HCT116 (cell line): ENCODE measurements around the gene IL1RAPL1. TPM values are rescaled to one million over a fixed set of nuclear protein-coding genes. Genes with fewer than 3 reads are reported as not detected.

ENCODE experiments used
- ATAC-seq: fragments of 200-7000 bp; cut with Tn5 transposase; 2 replicates; pipeline ENCODE4 v1.9.1; 2020; ENCODE audit warnings: mild to moderate bottlenecking, moderate library complexity
- BruUV-seq: library from RNA; stranded (reverse); fragments of 400-500 nt; replicated peaks from 2 replicates; lab custom pipeline; 2021; lab: Mats Ljungman, UMichigan
- CTCF ChIA-PET: fragments of 300-600 bp; sonication (Branson Sonifier 250); formaldehyde crosslinking; loops from one replicate; lab custom pipeline; 2021; ENCODE audit warnings: antibody characterized with exemption; lab: Charles Lee
- POLR2A ChIA-PET: fragments of 300-600, 350-600 bp; sonication (Branson Sonifier 250); formaldehyde crosslinking; loops from one replicate; lab custom pipeline; 2021; ENCODE audit warnings: antibody characterized with exemption; lab: Charles Lee
- RAD21 ChIA-PET, 2 experiments: fragments of 300-600 bp; sonication (Branson Sonifier 250); formaldehyde crosslinking; loops; one replicate each; lab custom pipeline; 2023; ENCODE audit warnings: low total read pairs in 2 of 2; ENCODE audit not compliant: uncharacterized antibody in 2 of 2, unreplicated experiment in 2 of 2, low non-redundant PET in 1 of 2; lab: Charles Lee
- DNase-seq: peaks from one replicate; pipeline ENCODE4 v3.0.0-alpha.2; 2010; ENCODE audit warnings: low read depth, low spot score
- H2AFZ ChIP-seq: fragments of 200-600 bp; shearing (Covaris generic), sonication (generic); 2 replicates; pipeline ENCODE4 v1.6.1; 2017; ENCODE audit warnings: low read depth, mixed run types, mixed read lengths, antibody characterized with exemption, low read length; ENCODE audit not compliant: poor library complexity, severe bottlenecking
- H3K27ac ChIP-seq: 2 replicates; pipeline ENCODE4 v1.5.1; 2012; ENCODE audit warnings: low read depth, low read length
- H3K27me3 ChIP-seq: fragments of 200-600 bp; sonication (generic); 2 replicates; pipeline ENCODE4 v1.6.1; 2016; ENCODE audit warnings: mixed run types, low read length, mixed read lengths; ENCODE audit not compliant: insufficient read depth
- H3K36me3 ChIP-seq, 2 experiments: fragments of 200-500 bp in 1 of 2; fragments of 200-600 bp in 1 of 2; sonication (Bioruptor generic) in 1 of 2; sonication (generic) in 1 of 2; 2 replicates each; pipeline versions ENCODE4 v1.5.1 to v1.6.1; 2014 to 2016; ENCODE audit warnings: low read length in 2 of 2, inconsistent platforms in 1 of 2, mixed read lengths in 1 of 2, mixed run types in 1 of 2; ENCODE audit not compliant: insufficient read depth in 2 of 2, control insufficient read depth in 1 of 2
- H3K4me1 ChIP-seq, 2 experiments: fragments of 200-600 bp in 1 of 2; sonication (generic) in 1 of 2; 2 replicates each; pipeline versions ENCODE4 v1.5.1 to v1.6.1; 2012 to 2017; ENCODE audit warnings: low read length in 2 of 2, inconsistent platforms in 1 of 2, mild to moderate bottlenecking in 1 of 2, mixed read lengths in 1 of 2, mixed run types in 1 of 2, moderate library complexity in 1 of 2; ENCODE audit not compliant: insufficient read depth in 2 of 2, control insufficient read depth in 1 of 2
- H3K4me2 ChIP-seq: fragments of 200-600 bp; sonication (generic); 2 replicates; pipeline ENCODE4 v1.6.1; 2017; ENCODE audit warnings: mixed run types, low read length, mixed read lengths
- H3K4me3 ChIP-seq, 2 experiments: fragments of 200-600 bp in 1 of 2; sonication (generic) in 1 of 2; replicated peaks in 1 of 2; 2 replicates each; pipeline ENCODE4 v1.5.1; 2011 to 2016; ENCODE audit warnings: low read length in 2 of 2, control low read depth in 1 of 2, low read depth in 1 of 2, mild to moderate bottlenecking in 1 of 2, mixed read lengths in 1 of 2, mixed run types in 1 of 2
- H3K79me2 ChIP-seq: fragments of 200-600 bp; sonication (generic); 2 replicates; pipeline ENCODE4 v1.6.1; 2017; ENCODE audit warnings: mild to moderate bottlenecking, mixed run types, low read length, moderate library complexity, mixed read lengths; ENCODE audit not compliant: insufficient read depth
- H3K9ac ChIP-seq: fragments of 200-600 bp; sonication (generic); 2 replicates; pipeline ENCODE4 v1.6.1; 2016; ENCODE audit warnings: low read length, mixed read lengths
- H3K9me2 ChIP-seq: fragments of 200-600 bp; sonication (generic), shearing (Covaris generic); 2 replicates; pipeline ENCODE4 v1.6.1; 2017; ENCODE audit warnings: mixed run types, mild to moderate bottlenecking, moderate library complexity; ENCODE audit not compliant: insufficient read depth
- H3K9me3 ChIP-seq, 2 experiments: fragments of 200-500 bp in 1 of 2; fragments of 200-600 bp in 1 of 2; sonication (Bioruptor generic) in 1 of 2; sonication (generic) in 1 of 2; 2 replicates each; pipeline ENCODE4 v1.6.1; 2014 to 2017; ENCODE audit warnings: low read length in 2 of 2, mixed read lengths in 2 of 2, inconsistent platforms in 1 of 2, low read depth in 1 of 2, mild to moderate bottlenecking in 1 of 2, mixed run types in 1 of 2, moderate library complexity in 1 of 2; ENCODE audit not compliant: control insufficient read depth in 1 of 2, insufficient read depth in 1 of 2
- H4K20me1 ChIP-seq: fragments of 200-600 bp; sonication (generic), shearing (Covaris generic); 2 replicates; pipeline ENCODE4 v1.6.1; 2017; ENCODE audit warnings: mixed run types, mild to moderate bottlenecking, moderate library complexity; ENCODE audit not compliant: insufficient read depth
- CBX3 ChIP-seq: IDR thresholded peaks from 2 replicates; pipeline ENCODE4 v1.6.1; 2012; ENCODE audit warnings: low read depth
- CEBPB ChIP-seq: IDR thresholded peaks from 2 replicates; pipeline ENCODE4 v1.6.1; 2012; ENCODE audit warnings: low read depth
- EGR1 ChIP-seq: IDR thresholded peaks from 2 replicates; pipeline ENCODE4 v1.6.1; 2012; ENCODE audit warnings: low read depth
- EZH2 ChIP-seq: fragments of 200-600 bp; sonication (generic); IDR thresholded peaks from 2 replicates; pipeline ENCODE4 v1.6.1; 2017; ENCODE audit warnings: antibody characterized with exemption, mixed run types
- EZH2phosphoT487 ChIP-seq: fragments of 200-600 bp; IDR thresholded peaks from 2 replicates; pipeline ENCODE4 v1.6.1; 2018; ENCODE audit warnings: antibody characterized with exemption, borderline replicate concordance
- FOSL1 ChIP-seq: IDR thresholded peaks from 2 replicates; pipeline ENCODE4 v1.6.1; 2012; ENCODE audit warnings: low read depth
- POLR2AphosphoS5 ChIP-seq: IDR thresholded peaks from 2 replicates; pipeline ENCODE4 v1.6.1; 2011; ENCODE audit warnings: mild to moderate bottlenecking, low read depth, low read length, moderate library complexity
- RAD21 ChIP-seq: IDR thresholded peaks from 2 replicates; pipeline ENCODE4 v1.6.1; 2012; ENCODE audit warnings: low read depth, mild to moderate bottlenecking
- SP1 ChIP-seq: IDR thresholded peaks from 2 replicates; pipeline ENCODE4 v1.6.1; 2012; ENCODE audit warnings: low read depth
- YY1 ChIP-seq: IDR thresholded peaks from 2 replicates; pipeline ENCODE4 v1.6.1; 2011; ENCODE audit warnings: low read length, low read depth, moderate library complexity, mild to moderate bottlenecking; ENCODE audit not compliant: insufficient replicate concordance; ENCODE audit errors: extremely low read depth
- intact Hi-C: fragments of 100-400 bp; cut with micrococcal nuclease; formaldehyde crosslinking; loops from 2 replicates; pipeline ENCODE4 v1.10.0; 2022
- total RNA-seq: library from RNA; stranded (reverse); gene quantifications from one replicate; pipeline ENCODE4 v1.2.1, GENCODE V29; 2021; ENCODE audit not compliant: unreplicated experiment
- TF ChIP-seq, protein P1 (sequence below), 3 experiments: fragments of 200-600 bp in 1 of 3; sonication (generic) in 1 of 3; IDR thresholded peaks in 2 of 3; conservative IDR thresholded peaks in 1 of 3; 2 replicates each; pipeline ENCODE4 v1.5.1; 2012 to 2017; ENCODE audit warnings: low read depth in 2 of 3, low read length in 2 of 3, antibody characterized with exemption in 1 of 3, borderline replicate concordance in 1 of 3, control low read depth in 1 of 3, mild to moderate bottlenecking in 1 of 3, mixed read lengths in 1 of 3, mixed run types in 1 of 3, moderate library complexity in 1 of 3; ENCODE audit not compliant: insufficient read depth in 1 of 3
- TF ChIP-seq, protein P2 (sequence below): IDR thresholded peaks from 2 replicates; pipeline ENCODE4 v1.6.1; 2011; ENCODE audit warnings: mild to moderate bottlenecking, low read length, moderate library complexity; ENCODE audit not compliant: insufficient replicate concordance; ENCODE audit errors: extremely low read depth

IL1RAPL1 gene
- total RNA-seq, 1 experiment from 2014 or later = 2.8 TPM

DNA sequence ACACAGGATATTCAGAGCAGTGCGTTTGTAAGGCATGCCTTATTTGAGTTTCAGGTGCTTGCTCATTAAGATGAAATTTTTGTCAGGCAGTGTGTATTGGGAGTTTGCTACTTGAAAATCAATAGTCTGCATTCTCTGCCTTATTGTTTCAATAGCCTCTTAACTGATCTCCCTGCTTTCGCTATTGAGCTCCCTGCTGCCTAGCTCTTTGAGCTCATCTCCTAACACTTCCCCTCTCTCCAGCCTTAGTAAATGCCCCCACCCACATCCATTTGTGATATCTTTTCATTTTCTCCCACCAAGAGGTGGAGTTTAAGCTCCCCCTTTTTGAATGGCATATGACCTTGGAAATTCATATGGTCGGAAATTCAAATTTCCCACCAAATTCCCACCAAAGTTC lies 256.6 kb downstream of the IL1RAPL1 start:
- no peaks in the 10 kb centered on the region for H3K79me2 ChIP-seq
- H3K9me3 ChIP-seq = no peaks in the 10 kb centered on the region
- no peak for ATAC-seq

More for the DNA sequence above, 256.6 kb downstream of the IL1RAPL1 start:
- H3K4me3 ChIP-seq = no peak overlapping the region
- no peak for DNase-seq
- BruUV-seq = no TSS peak
- H3K27me3 ChIP-seq = no peaks in the 10 kb centered on the region
- no peak for TF ChIP-seq SP1
- no peak for TF ChIP-seq POLR2AphosphoS5
- TF ChIP-seq, protein P1, sequence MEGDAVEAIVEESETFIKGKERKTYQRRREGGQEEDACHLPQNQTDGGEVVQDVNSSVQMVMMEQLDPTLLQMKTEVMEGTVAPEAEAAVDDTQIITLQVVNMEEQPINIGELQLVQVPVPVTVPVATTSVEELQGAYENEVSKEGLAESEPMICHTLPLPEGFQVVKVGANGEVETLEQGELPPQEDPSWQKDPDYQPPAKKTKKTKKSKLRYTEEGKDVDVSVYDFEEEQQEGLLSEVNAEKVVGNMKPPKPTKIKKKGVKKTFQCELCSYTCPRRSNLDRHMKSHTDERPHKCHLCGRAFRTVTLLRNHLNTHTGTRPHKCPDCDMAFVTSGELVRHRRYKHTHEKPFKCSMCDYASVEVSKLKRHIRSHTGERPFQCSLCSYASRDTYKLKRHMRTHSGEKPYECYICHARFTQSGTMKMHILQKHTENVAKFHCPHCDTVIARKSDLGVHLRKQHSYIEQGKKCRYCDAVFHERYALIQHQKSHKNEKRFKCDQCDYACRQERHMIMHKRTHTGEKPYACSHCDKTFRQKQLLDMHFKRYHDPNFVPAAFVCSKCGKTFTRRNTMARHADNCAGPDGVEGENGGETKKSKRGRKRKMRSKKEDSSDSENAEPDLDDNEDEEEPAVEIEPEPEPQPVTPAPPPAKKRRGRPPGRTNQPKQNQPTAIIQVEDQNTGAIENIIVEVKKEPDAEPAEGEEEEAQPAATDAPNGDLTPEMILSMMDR (IDR thresholded peaks at IDR 0.05 in 2 of 3, conservative IDR thresholded peaks at IDR 0.05 in 1 of 3; ENCODE audit: borderline replicate concordance in 1 of 3, insufficient read depth in 1 of 3, low read depth in 2 of 3, low read length in 2 of 3) = no peak
- no peak for TF ChIP-seq CBX3
- no peak for TF ChIP-seq EZH2phosphoT487
- TF ChIP-seq, protein P2, sequence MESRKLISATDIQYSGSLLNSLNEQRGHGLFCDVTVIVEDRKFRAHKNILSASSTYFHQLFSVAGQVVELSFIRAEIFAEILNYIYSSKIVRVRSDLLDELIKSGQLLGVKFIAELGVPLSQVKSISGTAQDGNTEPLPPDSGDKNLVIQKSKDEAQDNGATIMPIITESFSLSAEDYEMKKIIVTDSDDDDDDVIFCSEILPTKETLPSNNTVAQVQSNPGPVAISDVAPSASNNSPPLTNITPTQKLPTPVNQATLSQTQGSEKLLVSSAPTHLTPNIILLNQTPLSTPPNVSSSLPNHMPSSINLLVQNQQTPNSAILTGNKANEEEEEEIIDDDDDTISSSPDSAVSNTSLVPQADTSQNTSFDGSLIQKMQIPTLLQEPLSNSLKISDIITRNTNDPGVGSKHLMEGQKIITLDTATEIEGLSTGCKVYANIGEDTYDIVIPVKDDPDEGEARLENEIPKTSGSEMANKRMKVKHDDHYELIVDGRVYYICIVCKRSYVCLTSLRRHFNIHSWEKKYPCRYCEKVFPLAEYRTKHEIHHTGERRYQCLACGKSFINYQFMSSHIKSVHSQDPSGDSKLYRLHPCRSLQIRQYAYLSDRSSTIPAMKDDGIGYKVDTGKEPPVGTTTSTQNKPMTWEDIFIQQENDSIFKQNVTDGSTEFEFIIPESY = no peak
- TF ChIP-seq EGR1 = no peak
- TF ChIP-seq CEBPB = no peak
- TF ChIP-seq EZH2 = no peak
- no peak for TF ChIP-seq YY1
- TF ChIP-seq RAD21 = no peak
- no peak for TF ChIP-seq FOSL1
- TF ChIP-seq, all 23 proteins: peak for 0
- CTCF ChIA-PET = no interaction called here
- RAD21 ChIA-PET = no interaction called here
- no peak overlapping the region for H3K4me2 ChIP-seq
- intact Hi-C loops = no loop called here
- H3K9ac ChIP-seq = no peak overlapping the region
- H3K27ac ChIP-seq = no peak overlapping the region
- peaks cover 0 to 12% of the 10 kb centered on the region in 2 experiments; a peak in 3 of 4 replicates for H3K4me1 ChIP-seq
- H4K20me1 ChIP-seq = no peaks in the 10 kb centered on the region
- no peak overlapping the region for H2AFZ ChIP-seq
- no peaks in the 10 kb centered on the region for H3K9me2 ChIP-seq
- POLR2A ChIA-PET = no interaction called here
- no peaks in the 10 kb centered on the region for H3K36me3 ChIP-seq
